HUES48 (cell line): ENCODE data around the gene ROMO1.

Experiments used
- H3K27ac ChIP-seq: one replicate; pipeline ENCODE4 v1.7.0; 2013; ENCODE audit warnings: low read depth, low read length, inconsistent platforms
- H3K27me3 ChIP-seq: 2 replicates; pipeline ENCODE4 v1.6.1; 2013; ENCODE audit warnings: mild to moderate bottlenecking, low read length; ENCODE audit not compliant: control insufficient read depth, insufficient read depth
- H3K36me3 ChIP-seq: 2 replicates; pipeline ENCODE4 v1.6.1; 2013; ENCODE audit warnings: low read length; ENCODE audit not compliant: control insufficient read depth, insufficient read depth
- H3K4me1 ChIP-seq: 2 replicates; pipeline ENCODE4 v1.6.1; 2013; ENCODE audit warnings: mild to moderate bottlenecking, low read length; ENCODE audit not compliant: control insufficient read depth, insufficient read depth
- H3K4me3 ChIP-seq: 2 replicates; pipeline ENCODE4 v1.5.1; 2013; ENCODE audit warnings: mild to moderate bottlenecking, low read depth, low read length
- H3K9ac ChIP-seq: 2 replicates; pipeline ENCODE4 v1.6.1; 2013; ENCODE audit warnings: mild to moderate bottlenecking, low read depth, low read length, moderate library complexity
- H3K9me3 ChIP-seq: 2 replicates; pipeline ENCODE4 v1.6.1; 2013; ENCODE audit warnings: low read length; ENCODE audit not compliant: control insufficient read depth, insufficient read depth

ROMO1 gene

DNA sequence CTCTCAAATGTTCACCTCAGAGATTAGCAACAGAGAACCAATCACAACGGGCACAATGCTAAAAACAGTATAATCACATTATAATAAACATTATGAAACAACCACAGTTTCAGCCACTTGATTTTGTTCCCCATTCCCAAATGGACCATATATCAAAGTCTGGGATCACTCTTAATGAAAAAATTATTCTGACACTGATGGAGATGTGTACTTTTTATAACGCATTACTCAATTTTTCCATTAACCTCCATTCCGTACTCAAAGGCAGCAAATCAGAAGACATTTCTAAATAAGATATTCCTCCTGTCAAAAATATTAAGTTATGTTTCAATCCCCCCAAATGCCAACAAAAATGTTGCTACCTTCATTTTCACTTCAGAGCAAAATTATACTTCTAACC, 37.3 kb upstream of the ROMO1 start:
- Histone ChIP-seq H3K9me3 (no peaks in the 10 kb centered on the region), H3K27ac (no peak overlapping the region), H3K4me1 (peaks cover 31% of the 10 kb centered on the region), H3K27me3 (no peaks in the 10 kb centered on the region), H3K9ac (no peak overlapping the region), H3K4me3 (peak overlapping the region; percentile 81), H3K36me3 (no peaks in the 10 kb centered on the region; the same call in 1 of the 2 replicates)

DNA sequence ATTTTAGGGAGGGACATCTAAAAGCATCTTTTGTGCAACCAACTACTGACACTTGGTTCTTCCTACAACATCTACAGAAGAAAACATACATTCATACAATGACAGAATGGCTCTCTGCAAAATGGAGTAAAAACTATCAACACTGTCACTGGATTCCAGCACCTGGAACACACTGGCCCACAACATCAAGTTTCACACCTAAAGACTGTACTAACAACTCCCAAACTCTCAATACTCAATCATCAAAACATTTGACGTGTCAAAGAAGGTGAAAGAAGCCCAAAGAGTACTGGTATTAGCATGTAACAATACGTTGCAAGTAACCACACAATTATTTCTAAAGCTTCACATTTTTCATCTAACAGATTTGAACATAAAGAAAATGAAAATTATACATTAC, 36.7 kb upstream of the ROMO1 start:
- H3K4me1 ChIP-seq: peaks cover 31% of the 10 kb centered on the region
- H3K27me3 ChIP-seq: no peaks in the 10 kb centered on the region
- H3K9me3 ChIP-seq: no peaks in the 10 kb centered on the region
- no peak overlapping the region for H3K27ac ChIP-seq
- H3K36me3 ChIP-seq: no peaks in the 10 kb centered on the region
- no peak overlapping the region for H3K9ac ChIP-seq
- H3K4me3 ChIP-seq: peak overlapping the region; percentile 81

DNA sequence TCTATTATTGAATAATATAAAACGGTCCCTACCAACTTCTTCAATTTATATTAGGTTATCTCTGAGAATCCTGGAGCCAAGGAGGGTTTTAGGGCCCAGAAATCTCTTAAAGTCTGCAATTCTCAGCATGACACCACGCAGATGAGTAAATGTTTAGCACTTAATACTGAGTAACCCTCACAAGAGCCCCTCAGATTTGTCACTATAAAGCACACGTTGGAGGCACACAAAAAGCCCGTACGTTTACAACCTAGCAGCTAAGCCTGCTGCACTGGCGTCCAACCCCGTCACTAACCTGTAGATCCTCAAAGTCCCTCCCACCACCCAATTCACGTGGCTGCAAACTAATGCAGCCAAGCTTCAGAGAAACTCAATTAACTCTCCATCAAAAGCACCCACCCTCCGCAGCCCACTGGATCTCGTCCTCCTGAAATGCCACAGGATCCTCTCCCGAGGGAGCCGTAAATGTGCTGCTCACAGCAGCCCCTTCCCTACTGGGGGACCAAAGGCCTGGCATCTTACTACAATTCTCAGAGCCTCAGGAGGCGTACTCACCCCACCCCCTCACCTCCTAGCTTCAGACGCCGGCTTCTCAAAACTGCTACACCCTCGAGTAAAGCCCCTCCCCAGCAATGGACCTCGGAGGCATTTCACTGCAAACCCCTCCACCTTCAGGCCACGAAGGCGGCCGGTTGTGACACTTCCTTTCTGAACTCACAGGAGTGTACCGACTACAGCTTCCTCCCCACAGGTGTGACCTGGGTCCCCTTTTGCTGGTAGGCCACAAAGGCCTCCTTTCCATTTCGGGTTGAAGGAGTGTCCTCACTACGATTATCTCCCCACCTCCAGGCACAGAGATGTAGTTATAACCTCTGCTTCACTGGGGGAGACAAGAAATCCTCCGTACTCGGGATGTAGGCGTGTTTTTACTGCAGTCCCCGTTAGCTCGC, 35.4 kb upstream of the ROMO1 start:
- Histone ChIP-seq H3K4me3 (peak overlapping the region; percentile 81), H3K36me3 (peaks cover 7% of the 10 kb centered on the region), H3K4me1 (peaks cover 31% of the 10 kb centered on the region), H3K27me3 (no peaks in the 10 kb centered on the region), H3K27ac (peak overlapping the region; percentile 95), H3K9me3 (no peaks in the 10 kb centered on the region), H3K9ac (peak overlapping the region; percentile 96)

DNA sequence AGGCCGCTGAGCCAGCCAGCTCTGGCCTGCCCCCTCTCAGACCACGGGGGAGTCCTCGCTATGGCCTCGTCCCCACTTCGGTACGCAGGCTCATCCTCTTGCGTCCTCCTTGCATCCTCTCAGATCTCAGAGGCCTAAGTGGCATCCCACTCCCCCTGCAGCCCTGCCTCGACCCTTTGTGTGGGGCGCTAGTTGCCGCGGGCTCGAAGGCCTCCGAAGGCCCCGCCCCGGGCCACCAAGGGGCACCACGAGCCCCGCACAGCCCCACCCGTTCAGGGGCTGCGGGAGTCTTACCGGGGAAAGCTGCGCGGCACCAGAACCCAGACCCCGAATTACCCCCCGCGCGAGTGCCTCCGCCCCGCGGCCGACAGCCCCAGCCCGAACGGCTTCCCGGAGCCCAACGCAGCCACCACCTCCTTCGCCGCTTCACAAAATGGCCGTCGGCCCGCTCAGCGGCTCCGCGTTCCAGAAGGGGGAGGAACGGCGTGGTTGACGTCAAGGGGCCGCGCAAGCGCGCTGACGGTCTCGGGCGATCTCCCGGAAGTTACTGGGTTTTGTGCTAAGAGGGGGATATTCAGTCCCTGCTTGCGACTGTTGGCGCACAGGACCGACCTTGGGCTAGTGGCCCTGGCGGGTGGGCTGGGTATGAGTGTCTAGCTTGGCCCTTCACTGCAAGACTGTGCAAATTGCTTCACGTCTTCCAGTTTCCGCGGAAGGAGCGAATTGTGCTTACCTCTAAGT, 34.6 kb upstream of the ROMO1 start, which contains the start of the genes CPNE1 and RBM12:
Gene CPNE1 (minus strand): TSS at position 435 of the 741 bp plus-strand sequence. CDS start 31,977 bp downstream, outside the sequence.
Gene RBM12 (minus strand): TSS at position 435 of the 741 bp plus-strand sequence. CDS start 9,578 bp downstream, outside the sequence.
- H3K9me3 ChIP-seq: no peaks in the 10 kb centered on the region
- H3K36me3 ChIP-seq: peaks cover 13% of the 10 kb centered on the region
- peak within 1 kb of the TSS; percentile 96 for H3K9ac ChIP-seq
- peak within 1 kb of the TSS; percentile 81 for H3K4me3 ChIP-seq
- no peaks in the 10 kb centered on the region for H3K27me3 ChIP-seq
- peaks cover 30% of the 10 kb centered on the region for H3K4me1 ChIP-seq
- peak within 1 kb of the TSS; percentile 95 for H3K27ac ChIP-seq

DNA sequence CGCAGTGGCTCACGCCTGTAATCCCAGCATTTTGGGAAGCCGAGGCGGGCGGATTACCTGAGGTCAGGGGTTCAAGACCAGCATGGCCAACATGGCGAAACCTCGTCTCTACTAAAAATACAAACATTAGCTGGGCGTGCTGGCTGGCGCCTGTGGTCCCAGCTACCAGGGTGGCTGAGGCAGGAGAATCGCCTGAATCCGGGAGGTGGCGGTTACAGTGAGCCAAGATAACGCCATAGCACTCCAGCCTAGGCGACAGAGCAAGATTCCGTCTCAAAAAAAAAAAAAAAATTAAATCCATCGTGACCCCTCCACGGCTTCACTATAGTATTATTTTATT, 33.3 kb upstream of the ROMO1 start:
- Histone ChIP-seq H3K36me3 (peaks cover 21% of the 10 kb centered on the region), H3K9me3 (no peaks in the 10 kb centered on the region), H3K4me1 (peaks cover 19% of the 10 kb centered on the region), H3K4me3 (no peak overlapping the region), H3K27ac (no peak overlapping the region), H3K27me3 (no peaks in the 10 kb centered on the region), H3K9ac (no peak overlapping the region)

DNA sequence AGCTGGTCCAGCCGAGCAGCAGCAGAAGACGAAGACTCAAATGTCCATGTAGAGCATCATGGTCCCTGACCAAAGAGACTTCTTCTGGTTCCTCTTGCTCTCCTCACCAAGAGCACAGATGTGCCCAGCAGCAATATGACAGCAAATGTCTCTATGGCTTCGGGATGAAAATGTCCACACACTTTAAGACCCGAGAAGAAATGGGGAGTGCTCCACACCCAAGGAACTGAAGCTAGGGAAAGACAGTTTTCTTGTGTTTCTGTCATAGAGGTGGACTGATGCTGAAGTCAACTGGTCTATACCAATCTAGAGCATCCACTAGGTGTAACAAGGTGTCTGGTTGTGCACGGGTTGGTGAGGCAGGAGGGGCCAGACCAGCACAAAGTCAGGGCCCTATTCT, 30.0 kb upstream of the ROMO1 start:
- Histone ChIP-seq H3K36me3 (peaks cover 40% of the 10 kb centered on the region), H3K9ac (no peak overlapping the region), H3K27me3 (no peaks in the 10 kb centered on the region), H3K9me3 (no peaks in the 10 kb centered on the region), H3K27ac (no peak overlapping the region), H3K4me3 (no peak overlapping the region), H3K4me1 (no peaks in the 10 kb centered on the region)

DNA sequence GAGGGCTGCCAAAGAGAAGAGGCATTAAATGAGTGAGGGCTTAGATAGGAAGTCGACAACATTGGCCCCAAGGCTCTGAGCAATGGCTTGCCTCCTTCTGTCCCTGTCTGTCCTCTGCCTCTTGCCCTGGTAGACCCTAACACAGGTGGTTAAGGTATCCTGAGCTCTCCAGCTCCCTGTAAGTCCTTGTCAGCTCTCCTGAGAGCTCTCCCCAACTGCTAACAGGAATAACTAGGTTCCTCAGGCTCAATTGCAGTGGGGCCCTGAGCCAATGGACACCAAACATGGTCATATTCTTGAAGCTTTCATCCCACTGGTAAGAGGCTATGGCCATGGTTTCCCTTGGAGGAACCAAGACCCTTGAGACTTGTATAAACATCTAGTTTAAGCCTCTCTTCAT, 29.5 kb upstream of the ROMO1 start:
- Histone ChIP-seq H3K9me3 (no peaks in the 10 kb centered on the region), H3K9ac (no peak overlapping the region), H3K27me3 (no peaks in the 10 kb centered on the region), H3K4me3 (no peak overlapping the region), H3K27ac (no peak overlapping the region), H3K36me3 (peaks cover 45% of the 10 kb centered on the region), H3K4me1 (no peaks in the 10 kb centered on the region)

DNA sequence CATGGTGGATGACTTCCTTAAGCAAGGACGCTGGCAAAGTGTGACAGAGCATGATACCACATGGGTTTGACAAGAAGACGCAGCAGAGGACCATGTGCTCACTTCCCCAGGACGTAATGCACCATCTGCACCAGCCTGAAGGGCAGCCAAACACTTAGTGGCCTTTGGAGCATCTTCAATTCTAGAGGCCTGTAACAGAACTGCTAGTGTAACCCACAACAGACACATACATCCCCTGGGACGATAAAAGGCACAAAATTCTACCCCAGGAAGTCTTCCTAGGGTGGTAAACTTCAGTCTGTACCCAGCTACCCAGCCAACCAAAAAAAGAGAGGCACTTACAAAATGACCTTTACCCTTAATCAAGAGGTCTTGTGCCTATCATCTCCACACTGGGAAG, 25.3 kb upstream of the ROMO1 start:
- Histone ChIP-seq H3K36me3 (peaks cover 38% of the 10 kb centered on the region), H3K27me3 (no peaks in the 10 kb centered on the region)

DNA sequence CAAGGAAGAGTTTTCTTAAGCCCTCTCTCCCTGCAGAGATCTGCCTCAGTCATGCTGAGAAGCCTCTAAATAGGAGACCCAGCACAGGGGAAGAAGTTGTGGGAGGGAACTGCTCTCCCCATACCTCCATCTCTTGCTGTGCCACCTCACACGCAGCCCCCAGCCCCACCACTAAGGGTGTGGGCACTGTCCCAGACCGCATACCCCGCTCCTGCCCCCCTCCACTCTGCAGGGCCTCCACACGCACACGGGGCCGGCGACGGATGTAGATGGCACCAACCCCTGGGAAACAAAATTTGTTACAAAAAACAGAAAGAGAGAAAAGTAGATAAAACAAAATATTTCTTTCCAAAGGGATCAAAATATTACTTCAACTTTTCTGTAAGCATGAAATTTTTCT, 24.3 kb upstream of the ROMO1 start:
- H3K27me3 ChIP-seq: no peaks in the 10 kb centered on the region
- H3K36me3 ChIP-seq: peaks cover 33% of the 10 kb centered on the region
- no peaks in the 10 kb centered on the region for H3K4me1 ChIP-seq
- no peaks in the 10 kb centered on the region for H3K9me3 ChIP-seq
- H3K9ac ChIP-seq: no peak overlapping the region
- H3K27ac ChIP-seq: no peak overlapping the region
- no peak overlapping the region for H3K4me3 ChIP-seq

More for the DNA sequence above, 25.3 kb upstream of the ROMO1 start:
- no peak overlapping the region for H3K4me3 ChIP-seq
- no peak overlapping the region for H3K27ac ChIP-seq
- H3K4me1 ChIP-seq: no peaks in the 10 kb centered on the region
- no peaks in the 10 kb centered on the region for H3K9me3 ChIP-seq
- H3K9ac ChIP-seq: no peak overlapping the region

DNA sequence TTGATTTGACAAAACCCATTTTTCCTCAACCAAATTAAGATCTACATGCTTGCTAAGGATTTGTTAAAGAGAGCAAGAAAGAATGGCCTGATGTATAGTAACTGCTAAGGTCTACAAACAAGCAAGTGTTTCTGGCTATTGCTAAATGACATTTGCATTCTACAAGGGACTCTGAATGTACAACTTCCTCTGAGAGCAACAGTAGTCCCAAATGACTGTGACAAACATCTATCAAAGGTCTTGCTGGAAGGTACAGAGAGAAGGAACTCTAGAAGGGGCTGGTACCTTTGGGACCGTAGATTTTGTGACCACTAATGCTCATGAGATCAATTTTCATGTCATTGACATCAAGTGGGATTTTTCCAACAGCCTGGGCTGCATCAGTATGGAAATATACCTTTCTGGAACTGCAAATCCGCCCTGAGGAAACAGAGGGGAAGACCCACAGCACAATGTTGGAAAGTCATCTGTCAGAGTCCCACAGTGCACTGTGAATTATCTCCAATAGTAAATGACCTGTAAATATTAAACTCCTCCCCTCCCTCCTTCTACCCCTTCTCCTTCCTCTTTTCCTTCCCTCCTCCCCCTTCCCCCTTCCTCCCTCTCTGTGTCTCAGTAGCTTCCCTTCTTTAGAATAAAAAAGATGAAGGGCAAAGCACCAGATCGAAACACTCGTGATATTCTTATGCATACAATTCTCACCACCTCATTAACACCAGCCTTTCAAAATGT, 18.6 kb upstream of the ROMO1 start:
- H3K9ac ChIP-seq: no peak overlapping the region
- no peaks in the 10 kb centered on the region for H3K9me3 ChIP-seq
- peaks cover 3% of the 10 kb centered on the region; the same call in 1 of the 2 replicates for H3K36me3 ChIP-seq
- H3K4me1 ChIP-seq: no peaks in the 10 kb centered on the region
- no peak overlapping the region for H3K27ac ChIP-seq
- H3K27me3 ChIP-seq: no peaks in the 10 kb centered on the region
- H3K4me3 ChIP-seq: no peak overlapping the region
